Measurements from ENCODE around the gene EPS8L2.

The EPS8L2 gene

GRCh38 chr11:749731-750130 lies 43.7 kb downstream of the EPS8L2 start:
- TF ChIP-seq CTCF (IDR thresholded peaks at IDR 0.05; ENCODE audit: low read depth, low read length) = no peak
- peak overlapping the region; percentile 95 for H3K4me3 ChIP-seq (ENCODE audit: low read depth, low read length)

- TF ChIP-seq CTCF (IDR thresholded peaks at IDR 0.05; ENCODE audit: low read depth, low read length) = no peak
- no peak overlapping the region for H3K4me3 ChIP-seq (ENCODE audit: low read depth, low read length)
Observed at GRCh38 chr11:760236-760635, 54.2 kb downstream of the EPS8L2 start.

- no peak for TF ChIP-seq CTCF (IDR thresholded peaks at IDR 0.05; ENCODE audit: low read depth, low read length)
- H3K4me3 ChIP-seq (ENCODE audit: low read depth, low read length) = no peak overlapping the region
Observed at GRCh38 chr11:761526-762108, 55.6 kb downstream of the EPS8L2 start.

GRCh38 chr11:762421-763072 lies 56.5 kb downstream of the EPS8L2 start:
- no peak overlapping the region for H3K4me3 ChIP-seq (ENCODE audit: low read depth, low read length)
- TF ChIP-seq CTCF (IDR thresholded peaks at IDR 0.05; ENCODE audit: low read depth, low read length) = no peak

- no peak for TF ChIP-seq CTCF (IDR thresholded peaks at IDR 0.05; ENCODE audit: low read depth, low read length)
Observed at GRCh38 chr11:763073-763463, 57.0 kb downstream of the EPS8L2 start.

GRCh38 chr11:763549-764321 lies 57.7 kb downstream of the EPS8L2 start:
- no peak overlapping the region for H3K4me3 ChIP-seq (ENCODE audit: low read depth, low read length)
- no peak for TF ChIP-seq CTCF (IDR thresholded peaks at IDR 0.05; ENCODE audit: low read depth, low read length)

More at GRCh38 chr11:763073-763463, 57.0 kb downstream of the EPS8L2 start:
- no peak overlapping the region for H3K4me3 ChIP-seq (ENCODE audit: low read depth, low read length)
